GM12864 (cell line): ENCODE data around the gene ZCCHC9.
A peak's percentile ranks its signal among the peaks of the same experiment; 100 is the strongest.
"Not testable (repeated sequence)": the region's sequence is repeated elsewhere in the genome, so short reads cannot be mapped to it uniquely, and the experiment has no call there.

Experiments
- DNase-seq: peaks from one replicate; pipeline ENCODE4 v3.0.0-alpha.2; 2011; ENCODE audit warnings: low read depth
- H3K4me3 ChIP-seq: 2 replicates; pipeline ENCODE4 v1.5.1; 2011; ENCODE audit warnings: mild to moderate bottlenecking, low read depth, low read length, control low read depth
- TF ChIP-seq, protein P1 (sequence below): IDR thresholded peaks from 2 replicates; pipeline ENCODE4 v1.5.1; 2011; ENCODE audit warnings: low read depth, mild to moderate bottlenecking, moderate library complexity, low read length, control low read depth, inconsistent platforms; ENCODE audit errors: missing control alignments

ZCCHC9 gene

DNA sequence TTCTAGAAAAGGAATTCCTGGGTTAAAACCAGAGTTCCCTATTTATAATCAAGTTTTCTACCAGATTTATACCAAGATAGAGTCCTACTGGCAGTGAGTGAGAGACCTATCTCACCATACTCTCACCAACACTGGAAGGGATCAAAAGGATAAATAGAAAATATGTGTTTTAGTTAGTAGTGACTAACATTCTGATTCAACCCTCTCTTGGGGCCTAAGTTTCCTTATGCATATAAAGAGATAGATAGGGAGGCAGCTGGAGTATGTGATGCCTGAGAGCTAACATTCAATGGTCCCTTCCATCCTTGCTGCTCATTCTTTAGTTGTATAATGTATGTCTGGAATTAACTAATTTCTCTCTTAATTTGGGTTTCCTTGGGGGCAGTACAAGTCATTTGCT is 36.3 kb upstream of the ZCCHC9 start:
- TF ChIP-seq, protein P1, sequence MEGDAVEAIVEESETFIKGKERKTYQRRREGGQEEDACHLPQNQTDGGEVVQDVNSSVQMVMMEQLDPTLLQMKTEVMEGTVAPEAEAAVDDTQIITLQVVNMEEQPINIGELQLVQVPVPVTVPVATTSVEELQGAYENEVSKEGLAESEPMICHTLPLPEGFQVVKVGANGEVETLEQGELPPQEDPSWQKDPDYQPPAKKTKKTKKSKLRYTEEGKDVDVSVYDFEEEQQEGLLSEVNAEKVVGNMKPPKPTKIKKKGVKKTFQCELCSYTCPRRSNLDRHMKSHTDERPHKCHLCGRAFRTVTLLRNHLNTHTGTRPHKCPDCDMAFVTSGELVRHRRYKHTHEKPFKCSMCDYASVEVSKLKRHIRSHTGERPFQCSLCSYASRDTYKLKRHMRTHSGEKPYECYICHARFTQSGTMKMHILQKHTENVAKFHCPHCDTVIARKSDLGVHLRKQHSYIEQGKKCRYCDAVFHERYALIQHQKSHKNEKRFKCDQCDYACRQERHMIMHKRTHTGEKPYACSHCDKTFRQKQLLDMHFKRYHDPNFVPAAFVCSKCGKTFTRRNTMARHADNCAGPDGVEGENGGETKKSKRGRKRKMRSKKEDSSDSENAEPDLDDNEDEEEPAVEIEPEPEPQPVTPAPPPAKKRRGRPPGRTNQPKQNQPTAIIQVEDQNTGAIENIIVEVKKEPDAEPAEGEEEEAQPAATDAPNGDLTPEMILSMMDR: no peak

DNA sequence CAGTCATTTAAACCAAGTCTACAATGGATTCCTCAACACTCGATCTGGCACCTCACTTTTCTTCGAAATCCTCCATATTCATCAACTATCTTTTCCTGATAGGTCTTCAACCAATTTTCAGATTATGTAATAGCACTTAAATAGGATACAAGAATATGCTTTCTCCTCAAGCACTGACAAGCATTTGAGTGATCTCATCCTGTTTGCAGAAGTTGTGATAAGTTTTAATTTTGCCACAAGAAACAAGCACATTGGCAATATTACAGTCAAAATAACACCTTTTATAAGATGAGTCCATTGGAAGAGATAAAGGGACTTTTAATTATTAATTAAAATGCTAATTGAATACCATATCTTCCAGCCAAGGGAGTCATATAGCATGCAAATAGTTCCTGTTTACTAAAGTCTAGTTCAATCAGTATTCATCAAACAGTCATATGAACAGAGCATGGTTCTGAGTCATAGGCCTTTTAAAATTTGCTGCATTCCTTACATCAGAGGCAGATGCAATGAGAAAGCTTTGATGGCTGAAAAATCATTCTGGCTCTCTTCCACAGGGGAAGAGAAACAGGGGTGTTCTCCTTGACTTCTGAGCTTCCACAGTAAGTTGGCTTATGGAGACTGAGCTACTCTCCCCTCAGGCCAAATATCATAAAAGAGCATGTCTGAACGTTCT is 32.7 kb upstream of the ZCCHC9 start:
- no peak for DNase-seq
- no peak overlapping the region for H3K4me3 ChIP-seq
- TF ChIP-seq, protein P1: no peak

More for the DNA sequence above, 36.3 kb upstream of the ZCCHC9 start:
- DNase-seq: no peak
- H3K4me3 ChIP-seq: no peak overlapping the region

DNA sequence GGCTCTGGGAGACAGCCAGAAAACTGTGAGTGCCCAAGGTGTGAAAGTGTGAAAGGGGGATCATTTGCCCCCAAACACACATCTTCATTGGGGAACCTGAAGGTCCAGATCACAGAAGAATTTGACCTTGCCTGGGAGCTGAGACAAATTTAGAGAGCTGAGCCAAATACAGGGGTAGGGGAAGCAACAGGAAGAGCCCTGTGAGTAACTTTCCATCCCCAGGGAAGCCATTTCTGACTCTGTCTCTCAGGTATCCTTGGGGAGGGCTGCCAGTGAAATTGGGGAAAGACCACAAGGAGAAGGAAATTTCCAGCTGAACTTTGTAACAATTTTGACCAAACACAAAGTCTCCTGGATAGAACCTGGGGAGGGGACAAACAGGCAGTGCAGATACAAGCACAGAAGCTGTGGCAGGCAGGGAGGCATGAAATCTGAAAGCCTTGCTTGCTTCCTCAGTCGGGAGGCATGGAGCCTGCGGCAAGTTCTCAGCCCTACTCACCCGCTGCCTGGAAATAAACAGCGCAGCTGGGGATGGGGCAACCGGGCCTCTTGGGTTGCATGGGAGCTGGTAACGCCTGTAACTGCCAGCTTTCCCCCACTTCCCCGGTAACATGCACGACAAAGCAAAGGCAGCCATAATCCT is 31.5 kb upstream of the ZCCHC9 start:
- TF ChIP-seq, protein P1: no peak
- H3K4me3 ChIP-seq: no peak overlapping the region
- DNase-seq: no peak

DNA sequence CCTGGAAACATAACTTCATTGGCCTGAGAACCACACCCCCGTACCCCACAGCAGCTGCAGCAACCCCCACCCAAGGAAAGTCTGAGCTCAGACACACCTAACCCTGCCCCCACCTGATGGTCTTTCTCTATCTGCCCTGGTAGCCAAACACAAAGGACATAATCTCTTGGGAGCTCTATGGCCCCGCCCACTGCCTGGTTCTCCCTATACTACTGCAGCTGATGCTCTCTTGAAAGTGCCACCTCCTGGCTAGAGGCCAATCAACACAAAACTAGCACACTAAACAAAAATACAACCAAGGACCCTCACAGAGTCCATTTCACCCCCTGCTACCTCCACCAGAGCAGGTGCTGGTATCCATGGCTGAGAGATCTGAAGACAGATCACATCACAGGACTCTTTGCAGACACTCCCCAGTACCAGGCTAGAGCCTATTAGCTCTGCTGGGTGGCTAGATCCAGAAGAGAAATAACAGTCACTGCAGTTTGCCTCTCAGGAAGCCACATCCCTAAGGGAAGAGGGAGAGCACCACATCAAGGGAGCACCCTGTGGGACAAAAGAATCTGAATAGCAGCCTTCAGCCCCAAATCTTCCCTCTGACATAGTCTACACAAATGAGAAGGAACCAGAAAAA is 30.9 kb upstream of the ZCCHC9 start:
- DNase-seq, H3K4me3 ChIP-seq: not testable (repeated sequence)

DNA sequence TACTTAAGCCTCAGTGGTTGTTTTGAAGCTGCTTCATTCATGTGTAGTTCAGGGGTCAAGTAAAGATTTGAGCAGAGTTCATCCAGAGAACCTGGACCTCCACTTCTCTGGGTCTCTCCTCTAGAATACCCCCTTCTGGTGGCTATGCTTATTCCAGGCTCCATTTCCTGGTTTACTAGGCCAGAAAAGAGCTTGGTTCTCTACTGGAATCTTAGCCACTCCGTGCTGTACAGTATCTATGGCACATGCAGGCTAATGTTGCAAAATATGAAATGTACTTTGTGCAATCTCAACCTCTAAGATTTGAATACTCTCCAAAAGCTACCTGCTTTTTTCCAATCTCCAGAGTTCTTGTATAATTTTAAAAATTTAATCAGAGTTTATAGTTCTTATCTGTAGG is 17.4 kb upstream of the ZCCHC9 start:
- no peak for DNase-seq
- H3K4me3 ChIP-seq: no peak overlapping the region
- TF ChIP-seq, protein P1: no peak

DNA sequence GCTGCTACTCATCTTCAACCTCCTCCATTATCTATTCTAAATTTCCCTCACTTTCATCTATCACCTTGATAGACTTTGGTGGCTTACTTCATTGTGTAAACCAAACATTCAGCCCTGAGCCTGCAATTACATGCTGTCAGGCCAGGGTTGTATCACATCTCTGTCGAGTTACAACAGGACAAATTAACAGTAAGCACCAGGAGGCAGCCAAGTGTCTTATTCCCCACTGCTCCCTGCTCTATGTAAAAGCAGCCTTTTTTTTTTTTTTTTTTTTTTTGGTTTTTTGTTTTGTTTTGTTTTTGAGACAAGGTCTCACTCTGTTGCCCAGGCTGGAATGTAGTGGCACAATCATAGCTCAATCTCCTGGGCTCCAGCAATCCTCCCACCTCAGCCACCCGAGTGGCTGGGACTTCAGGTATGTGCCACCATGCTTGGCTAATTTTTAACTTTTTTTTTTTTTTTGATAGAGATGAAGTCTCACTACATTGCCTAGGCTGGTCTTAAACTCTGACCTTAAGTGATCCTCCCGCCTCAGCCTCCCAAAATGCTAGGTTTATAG is 15.2 kb upstream of the ZCCHC9 start:
- DNase-seq: no peak
- TF ChIP-seq, protein P1: peak; percentile 1
- H3K4me3 ChIP-seq: no peak overlapping the region

DNA sequence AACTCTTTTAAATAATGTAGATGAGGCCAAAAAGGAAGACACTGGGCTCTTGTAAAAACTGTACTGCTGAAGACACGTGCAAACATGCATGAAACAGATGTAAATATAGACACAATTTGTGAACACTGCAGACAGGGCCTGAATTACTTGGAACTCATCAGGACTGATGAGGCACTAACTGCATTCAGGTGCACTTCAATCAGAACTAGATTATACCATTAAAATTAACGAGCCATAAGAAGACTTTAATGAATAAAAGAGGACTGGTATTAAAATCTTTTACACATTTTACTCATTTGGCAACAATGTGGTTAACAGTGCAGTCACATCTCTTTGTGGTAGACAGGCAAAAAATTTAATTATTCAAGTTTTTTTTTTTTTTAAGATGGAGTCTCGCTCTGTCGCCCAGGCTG is 13.4 kb upstream of the ZCCHC9 start:
- TF ChIP-seq, protein P1: no peak
- H3K4me3 ChIP-seq: no peak overlapping the region; the same call in 1 of the 2 replicates
- no peak for DNase-seq
